ENCODE results near the gene CDH22.

The CDH22 gene

DNA sequence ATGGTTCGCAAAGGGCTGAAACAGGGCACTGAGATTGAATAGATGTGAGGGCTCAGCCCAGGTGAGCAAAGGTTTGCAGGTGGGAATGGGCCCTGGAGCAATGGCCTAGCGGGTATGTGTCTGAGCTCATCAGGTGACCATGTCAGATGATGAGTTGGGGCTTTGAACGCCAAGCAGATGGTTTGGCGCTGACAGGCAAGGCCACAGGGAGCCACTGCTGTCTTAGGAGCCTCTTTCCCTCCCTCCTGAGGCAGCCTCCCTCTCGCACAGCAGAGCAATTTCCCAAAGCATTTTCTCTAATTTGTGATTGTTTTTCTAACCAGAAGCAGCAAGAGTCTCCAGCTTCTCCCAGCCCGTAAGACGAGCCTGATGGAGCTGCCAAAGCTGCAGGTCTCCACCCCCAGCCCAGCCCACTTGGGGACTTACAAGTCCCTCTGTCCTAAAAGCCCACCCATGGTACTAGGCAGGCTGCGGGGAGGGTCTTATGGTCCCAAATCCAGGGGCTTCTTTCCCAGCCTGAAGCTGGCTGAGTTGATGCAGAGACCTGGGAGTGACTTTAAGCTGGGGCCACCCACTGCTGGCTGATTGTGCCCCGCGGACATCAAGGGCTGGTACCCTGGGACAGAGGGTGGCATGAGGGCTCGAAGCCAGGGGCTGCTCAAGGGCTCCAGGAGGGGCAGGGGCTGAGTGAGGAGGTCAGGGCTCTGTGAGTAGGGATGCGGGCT lies 11.6 kb downstream of the CDH22 start:
- DNase-seq: no peak

DNA sequence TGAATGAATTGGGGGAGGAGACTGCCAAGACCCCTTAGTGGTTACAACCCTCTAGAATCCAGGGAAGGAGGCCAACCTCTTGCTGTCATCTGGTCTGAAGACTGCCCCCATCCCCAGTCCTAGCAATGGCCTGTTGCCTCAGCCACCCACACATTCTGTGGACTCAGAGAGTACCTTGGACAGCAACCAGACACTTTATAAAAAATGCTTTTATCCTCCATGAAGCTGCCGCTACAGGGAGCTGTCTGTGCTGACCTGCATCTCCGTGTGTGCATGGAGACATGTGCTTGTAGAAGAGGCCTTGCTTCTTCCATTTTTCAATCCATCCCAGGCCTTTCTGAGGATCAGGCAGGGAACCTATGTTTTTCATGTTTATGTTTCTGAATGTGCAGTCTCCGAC lies 15.2 kb downstream of the CDH22 start:
- DNase-seq: no peak

DNA sequence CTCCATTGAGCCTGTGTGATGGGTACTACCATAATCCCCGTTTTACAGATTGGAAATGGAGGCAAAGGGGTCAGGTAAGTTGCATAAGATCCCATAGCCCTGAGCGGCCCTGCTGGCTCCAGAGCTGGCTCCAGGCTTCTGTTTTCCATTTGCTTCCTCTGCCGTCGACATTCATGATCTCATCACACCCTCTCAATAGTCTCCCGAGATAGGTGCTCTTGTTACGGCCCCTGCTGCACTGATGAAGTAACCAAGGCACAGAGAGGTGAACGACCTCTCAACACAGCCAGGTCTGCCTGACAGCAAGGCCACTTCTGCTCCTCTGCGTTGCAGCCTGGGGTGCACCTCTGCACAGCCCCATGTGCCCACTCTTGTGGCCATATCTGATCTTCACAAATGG lies 16.9 kb downstream of the CDH22 start:
- no peak for DNase-seq

DNA sequence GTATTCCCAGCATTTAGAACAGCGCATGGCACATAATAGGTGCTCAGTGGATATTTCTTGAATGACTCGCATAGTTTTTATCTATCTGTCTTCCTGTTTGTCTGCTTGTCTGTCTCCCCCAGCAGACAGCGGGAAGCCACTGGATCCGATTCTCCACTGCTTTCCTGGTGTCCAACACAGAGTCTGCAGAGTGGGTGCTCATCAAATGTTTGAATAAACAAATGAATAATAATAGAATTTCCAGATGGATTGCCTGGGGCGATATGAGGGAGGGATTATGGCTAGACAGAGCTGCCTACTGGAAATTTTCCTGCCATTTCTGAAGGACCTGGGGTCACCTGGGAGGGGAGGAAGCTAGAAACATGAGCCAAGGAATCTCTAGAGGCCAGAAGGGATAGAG lies 18.9 kb downstream of the CDH22 start:
- no peak for DNase-seq

DNA sequence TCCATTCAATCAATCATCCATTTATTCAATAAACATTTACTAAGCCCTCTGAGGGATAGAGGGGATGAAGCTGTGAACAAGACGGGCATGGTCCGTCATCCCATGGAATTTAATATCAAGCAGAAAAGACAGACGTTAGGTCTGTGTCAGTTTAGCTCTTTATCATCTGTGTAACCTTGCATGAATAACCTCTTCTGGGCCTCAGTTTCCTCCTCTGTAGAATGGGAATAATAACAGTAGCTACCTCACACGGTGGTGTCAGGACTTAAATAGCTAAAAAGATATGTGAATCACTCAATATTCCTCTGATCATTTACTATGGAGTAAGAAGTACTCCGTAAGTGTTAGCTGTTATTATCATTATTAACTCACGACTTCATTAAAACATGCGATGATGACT lies 21.3 kb downstream of the CDH22 start:
- DNase-seq: no peak

DNA sequence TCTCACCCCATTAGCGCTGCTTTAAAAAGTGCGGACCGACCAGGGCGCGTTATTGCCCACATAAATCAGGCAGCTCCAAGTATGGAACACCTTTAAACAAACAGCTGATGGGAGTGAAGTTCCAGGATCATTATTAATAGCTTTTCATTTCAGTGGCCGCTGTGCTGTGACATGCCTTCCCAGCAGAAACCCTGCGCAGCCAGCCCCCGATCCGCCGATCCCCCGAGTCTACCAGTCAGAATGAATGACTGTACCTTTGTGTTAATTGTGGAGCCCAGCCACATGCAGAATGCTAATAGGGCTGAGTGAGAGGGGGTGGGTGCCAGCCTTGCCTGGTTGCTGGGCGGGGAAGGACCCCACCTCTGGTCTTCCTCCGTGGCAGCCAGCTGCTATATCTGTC lies 21.9 kb downstream of the CDH22 start:
- no peak for DNase-seq

DNA sequence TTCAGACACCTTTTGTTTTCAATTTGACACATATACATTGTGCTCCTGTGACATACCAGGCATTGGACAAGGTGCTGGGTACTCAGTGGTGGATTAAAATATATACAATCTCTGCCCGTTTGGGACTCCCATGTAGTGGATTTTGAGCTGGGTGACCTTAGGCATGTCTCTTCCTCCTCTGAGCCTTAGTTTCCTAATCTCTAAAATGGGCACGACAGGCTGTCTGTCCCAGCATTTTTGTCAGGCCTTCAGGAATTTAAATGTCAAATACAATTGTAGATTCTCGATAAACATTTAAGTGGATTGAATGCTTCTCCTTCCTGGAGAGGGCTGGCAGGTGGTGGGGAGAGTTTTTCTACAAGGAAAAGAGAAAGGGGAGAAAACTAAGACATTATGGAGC lies 22.6 kb downstream of the CDH22 start:
- DNase-seq: no peak

DNA sequence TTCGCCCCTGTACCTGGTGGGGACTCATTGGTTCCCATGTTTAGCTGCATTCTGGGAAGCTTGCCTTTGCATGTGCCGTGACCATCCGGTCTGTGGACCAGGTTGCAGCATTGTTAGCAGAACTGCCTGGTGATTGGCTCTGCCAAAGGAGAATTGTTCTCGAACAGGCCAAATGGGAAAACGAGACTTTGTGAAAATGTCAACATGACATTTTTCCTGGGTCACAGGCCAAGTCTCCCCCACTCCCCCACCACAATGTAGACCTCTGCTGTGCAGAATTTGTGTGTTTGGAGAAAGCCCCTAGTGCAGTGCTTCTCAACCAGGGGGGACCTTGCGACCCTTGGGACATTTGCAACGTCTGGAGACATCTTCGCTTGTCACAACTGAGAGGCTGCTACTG lies 23.2 kb downstream of the CDH22 start:
- DNase-seq: no peak

DNA sequence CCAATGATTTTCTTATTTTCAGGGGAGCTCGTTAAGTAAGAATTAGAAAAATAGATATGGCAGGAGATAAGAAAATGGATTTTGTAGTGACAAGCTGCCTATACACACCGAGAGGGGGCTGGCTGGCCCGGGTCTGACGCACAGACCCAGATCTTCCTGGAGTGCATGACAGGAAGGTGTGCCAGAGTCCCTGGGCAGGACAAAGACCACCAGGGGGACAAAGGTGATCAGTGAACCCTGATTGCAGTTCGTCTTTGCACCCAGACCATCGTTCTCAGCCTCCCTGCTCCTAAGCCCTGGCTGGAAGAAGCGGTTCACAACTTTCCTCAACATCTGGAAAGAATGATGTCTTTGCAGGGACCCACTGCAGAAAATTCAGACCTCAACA lies 24.3 kb downstream of the CDH22 start:
- DNase-seq: no peak

DNA sequence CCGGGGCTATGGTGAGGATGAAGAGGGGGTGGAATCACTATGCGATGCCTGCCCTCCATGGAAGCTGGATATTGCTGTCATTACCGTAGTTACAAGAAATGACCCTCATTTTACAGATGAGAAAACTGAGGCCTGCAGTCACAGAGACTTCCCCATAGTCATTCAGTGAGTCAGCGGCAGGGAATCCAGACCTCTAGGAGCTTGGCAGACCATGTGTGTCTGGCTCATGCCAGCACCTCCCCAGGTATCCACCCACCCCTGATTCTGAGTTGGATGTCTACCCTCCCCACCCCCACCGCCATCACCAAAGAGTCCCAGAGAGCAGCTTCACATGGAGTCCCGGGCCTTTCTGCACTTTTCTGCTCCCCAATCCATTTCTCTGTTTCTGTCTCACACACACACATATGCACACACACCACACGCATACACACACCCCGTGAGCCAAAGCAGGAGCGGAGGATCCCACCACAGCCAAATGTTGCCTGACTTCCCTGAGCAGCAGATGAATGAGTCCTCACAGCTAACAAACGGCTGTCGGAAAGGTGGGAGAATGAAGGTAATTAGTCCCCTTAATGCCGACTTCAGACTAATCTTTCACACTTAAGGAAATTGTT lies 24.8 kb downstream of the CDH22 start:
- no peak for DNase-seq

DNA sequence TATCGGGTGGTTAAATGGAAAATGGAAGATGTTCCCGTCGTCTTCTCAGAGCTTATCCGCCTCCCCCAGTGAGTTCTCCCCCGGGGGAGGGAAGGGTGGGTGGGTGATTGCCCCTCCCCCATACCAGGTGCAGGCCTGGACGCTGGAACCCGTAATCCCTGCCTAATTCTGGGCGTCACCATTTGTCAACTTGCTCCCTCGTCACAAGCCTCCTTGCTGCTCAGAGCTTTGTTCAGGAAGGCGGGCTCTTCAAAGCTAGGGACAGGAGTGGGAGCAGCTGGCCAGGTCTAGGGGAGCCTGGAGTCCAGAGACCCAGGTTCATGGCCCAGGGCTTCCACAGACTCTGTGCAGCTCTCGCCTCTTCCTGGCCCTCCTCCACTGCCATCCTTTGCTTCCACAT lies 25.6 kb downstream of the CDH22 start:
- DNase-seq: no peak

DNA sequence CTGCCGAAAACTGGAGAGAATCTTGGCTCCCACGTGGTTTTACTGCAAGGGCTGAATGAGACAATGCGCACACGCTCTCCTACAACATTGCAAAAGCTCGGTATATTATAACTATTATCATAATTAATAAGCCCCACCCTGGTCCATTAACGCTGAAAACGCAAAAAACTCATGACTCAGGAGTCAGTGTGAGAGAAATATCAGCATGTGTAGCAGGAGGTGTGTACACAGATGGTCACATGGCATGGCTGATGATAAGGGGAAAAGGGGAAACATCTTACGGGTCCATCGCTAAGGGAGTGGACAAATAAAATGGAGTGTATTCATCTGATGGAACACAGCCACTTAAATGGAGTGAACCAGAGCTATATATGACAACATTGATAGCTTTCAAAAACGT lies 29.2 kb downstream of the CDH22 start:
- no peak for DNase-seq

DNA sequence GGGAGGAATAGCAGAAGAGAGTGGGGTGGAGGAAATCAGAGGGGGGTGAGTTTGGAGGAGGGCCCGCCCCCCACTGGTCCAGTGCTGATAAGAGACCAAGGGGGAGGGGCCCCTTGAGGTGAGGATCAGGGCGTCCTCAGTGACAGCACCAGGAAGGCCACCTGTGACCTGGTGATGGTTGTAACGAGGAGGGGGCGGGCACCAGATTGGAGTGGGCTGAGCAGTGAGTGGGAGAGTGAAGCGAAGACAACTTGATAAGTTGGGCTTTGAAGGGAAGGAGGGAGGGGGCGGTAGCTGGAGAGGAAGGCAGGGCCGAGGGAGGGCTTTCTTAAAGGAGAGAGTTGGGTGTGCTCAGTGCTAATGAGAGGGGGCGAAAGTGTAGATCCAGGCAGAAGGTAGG lies 30.7 kb downstream of the CDH22 start:
- no peak for DNase-seq

DNA sequence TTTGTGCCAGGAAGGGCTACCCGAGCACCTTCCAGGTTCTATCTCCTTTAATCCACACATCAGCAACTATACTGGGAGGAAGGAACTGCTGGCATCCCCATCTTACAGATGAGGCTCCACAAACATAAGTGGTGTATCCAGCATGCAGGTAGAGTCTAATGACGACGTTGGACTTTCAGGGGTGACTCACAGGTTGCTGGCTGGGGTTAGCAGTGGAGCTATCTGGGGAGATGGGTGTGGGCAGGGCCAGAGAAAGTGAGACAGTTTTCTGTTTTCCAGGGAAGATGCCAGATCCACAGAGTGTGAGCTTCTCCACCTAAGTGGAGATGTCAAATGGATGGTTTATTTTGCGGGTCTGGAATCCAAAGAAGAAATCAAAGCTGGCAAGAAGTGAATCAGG lies 31.8 kb downstream of the CDH22 start:
- DNase-seq: no peak

DNA sequence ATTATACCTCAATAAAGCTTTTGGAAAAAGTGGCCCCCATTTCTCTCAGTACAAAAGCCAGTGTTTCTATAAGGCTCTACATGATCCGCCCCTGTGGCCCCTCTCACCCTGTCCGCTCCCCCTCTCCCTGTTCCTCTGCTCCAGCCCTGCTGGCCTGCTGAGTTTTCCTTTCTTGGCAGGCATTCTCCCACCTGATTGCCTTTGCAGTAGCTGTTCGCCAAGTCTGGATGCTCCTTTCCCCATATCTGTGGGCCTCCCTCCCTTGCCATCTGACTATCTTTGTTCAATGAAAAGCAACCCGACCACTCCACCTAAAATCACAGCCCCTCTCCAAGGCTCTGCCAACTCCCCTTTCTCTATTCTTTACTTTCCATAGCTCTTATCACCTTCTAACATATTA lies 33.2 kb downstream of the CDH22 start:
- no peak for DNase-seq

DNA sequence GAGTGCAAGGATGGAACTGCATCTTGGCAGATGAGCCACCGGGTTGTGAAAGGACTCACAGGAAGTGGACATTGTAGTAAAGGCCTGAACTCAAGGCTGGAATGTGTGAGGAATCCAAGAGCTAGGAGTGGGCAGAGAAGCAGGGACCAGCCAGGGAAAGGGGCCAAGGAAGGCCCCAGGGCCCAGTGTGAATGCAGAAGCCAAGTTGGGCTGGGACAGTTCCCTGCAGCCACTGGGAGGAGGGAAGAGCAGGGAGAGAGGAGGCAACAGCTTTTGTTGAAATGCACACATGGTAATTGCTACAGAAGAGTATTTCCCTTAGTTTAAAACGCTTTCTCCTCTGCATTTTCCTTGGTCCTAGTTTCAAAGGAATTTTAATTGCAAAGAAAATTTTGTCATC lies 34.6 kb downstream of the CDH22 start:
- no peak for DNase-seq

DNA sequence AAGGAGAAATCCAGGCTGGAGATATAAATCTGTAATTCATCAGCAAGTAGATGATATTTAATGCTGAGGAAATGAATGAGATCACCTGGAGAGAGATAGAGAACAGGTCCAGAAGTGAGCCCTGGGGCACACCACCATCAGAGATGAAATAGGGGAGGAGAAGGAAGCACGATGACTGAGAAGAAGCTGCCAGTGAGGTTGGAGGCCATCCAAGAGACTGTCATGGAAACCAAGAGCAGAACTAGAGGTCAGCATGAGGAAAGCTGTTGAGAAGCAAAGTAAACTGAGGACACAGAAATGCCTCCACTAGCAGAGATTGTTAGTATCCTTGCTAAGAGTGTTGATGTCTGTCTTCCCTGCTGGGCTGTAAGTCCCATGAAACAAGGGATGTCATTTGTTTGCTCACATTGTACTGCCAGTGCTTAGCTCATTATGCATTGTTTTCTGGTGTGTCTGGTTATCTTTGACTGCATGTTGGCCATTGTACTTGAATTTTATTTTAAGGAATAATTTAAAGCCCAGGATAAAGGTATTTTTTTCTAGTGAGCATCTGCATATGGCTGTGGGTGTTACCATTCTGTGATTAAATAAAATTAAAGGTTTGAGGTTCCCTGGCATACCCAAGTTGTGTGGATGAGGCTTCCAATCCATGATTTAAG lies 35.8 kb downstream of the CDH22 start:
- DNase-seq: no peak

DNA sequence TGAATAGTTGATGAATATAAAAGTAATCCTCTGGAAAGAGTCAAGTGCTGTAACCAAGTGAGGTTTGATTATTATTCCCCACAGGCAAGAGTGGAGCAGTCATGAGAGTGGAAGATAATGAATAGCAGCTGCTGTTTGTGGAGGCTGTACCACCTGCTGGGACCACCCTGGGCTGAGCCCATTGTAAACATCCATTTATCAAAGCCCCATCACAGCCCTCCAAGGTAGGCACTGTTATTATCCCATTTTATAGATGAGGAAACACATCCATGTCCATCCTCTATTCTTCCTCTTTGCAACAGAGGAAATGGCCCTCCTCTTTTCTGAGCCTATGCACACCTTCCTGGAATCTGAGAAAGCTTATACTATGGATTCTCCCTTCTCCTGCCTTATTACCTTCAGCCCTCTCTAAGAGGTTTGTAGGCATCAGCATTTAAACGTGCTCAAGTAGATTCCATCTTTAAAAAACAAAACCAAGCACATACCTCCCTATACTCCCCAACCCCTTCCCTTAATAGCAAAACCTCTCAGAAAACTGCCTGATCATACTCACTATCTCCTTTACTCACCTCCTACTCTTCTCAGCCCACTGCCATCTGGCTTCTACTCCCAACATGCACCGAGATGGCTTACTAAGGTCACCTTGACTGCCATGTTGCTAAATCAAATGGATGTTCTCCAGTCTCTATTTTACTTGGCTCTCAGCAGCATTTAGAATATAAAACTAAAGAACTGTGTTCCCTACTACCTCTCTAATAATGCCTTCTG lies 37.1 kb downstream of the CDH22 start:
- no peak for DNase-seq

DNA sequence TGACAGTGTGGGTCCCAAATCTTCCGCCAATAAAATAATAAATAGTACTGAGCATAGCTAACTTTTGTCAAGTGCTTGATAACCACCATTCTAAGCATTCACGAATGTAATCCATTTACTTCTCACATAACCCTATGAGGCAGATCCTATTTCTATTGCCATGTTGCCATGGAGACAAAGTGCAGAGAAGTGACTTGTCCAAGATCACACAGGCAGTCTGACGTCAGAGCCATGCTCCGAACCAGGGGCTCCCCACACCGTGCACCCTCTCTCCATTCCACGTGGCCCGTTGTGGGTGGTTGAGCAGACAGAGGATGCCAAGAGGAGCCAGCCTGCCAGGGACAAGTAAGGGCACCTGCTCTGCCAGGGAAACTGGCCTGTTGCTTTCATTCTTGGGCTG lies 38.9 kb downstream of the CDH22 start:
- DNase-seq: no peak

DNA sequence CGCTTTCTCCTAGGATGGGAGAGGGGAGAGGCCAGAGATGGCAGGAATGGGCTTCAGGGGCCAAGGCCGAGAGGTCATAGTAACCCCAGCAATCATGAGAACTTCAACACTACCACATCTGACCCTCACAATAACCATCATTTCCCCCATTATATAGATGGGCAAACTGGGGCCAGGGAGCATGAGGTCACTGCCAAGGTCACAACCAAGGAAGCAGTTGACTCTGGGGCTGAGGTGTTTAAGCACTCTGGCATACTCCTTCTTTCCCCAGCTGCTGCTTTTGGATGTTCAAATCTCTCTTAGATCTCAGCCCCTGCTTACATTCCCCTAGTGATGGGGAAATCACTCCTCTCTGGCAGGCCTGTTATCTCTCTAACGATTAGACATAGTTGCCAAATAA lies 39.6 kb downstream of the CDH22 start:
- no peak for DNase-seq

DNA sequence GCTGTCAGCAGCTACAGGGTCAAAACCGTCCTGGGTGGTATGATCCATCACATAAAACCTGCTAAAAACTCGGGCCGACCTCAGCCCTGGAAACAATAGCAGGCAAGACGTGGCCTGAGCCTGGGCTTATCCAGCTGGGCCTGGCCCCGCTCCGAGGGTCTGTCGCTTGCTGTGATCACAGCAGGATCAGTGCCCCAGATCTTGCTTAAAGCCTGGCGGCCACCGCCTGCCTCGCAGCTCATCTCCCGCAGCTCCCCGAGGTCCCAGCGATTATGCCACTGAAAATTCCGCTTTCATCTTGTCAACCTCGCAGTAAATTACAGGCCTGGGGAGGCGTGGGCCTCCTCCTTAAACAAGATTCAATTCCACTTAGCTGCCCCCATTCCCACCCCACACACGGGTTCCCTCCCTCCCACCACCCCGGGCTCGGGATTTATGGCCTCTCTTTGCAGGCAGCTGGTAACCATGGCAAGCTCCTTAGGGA lies 40.1 kb downstream of the CDH22 start:
- no peak for DNase-seq

DNA sequence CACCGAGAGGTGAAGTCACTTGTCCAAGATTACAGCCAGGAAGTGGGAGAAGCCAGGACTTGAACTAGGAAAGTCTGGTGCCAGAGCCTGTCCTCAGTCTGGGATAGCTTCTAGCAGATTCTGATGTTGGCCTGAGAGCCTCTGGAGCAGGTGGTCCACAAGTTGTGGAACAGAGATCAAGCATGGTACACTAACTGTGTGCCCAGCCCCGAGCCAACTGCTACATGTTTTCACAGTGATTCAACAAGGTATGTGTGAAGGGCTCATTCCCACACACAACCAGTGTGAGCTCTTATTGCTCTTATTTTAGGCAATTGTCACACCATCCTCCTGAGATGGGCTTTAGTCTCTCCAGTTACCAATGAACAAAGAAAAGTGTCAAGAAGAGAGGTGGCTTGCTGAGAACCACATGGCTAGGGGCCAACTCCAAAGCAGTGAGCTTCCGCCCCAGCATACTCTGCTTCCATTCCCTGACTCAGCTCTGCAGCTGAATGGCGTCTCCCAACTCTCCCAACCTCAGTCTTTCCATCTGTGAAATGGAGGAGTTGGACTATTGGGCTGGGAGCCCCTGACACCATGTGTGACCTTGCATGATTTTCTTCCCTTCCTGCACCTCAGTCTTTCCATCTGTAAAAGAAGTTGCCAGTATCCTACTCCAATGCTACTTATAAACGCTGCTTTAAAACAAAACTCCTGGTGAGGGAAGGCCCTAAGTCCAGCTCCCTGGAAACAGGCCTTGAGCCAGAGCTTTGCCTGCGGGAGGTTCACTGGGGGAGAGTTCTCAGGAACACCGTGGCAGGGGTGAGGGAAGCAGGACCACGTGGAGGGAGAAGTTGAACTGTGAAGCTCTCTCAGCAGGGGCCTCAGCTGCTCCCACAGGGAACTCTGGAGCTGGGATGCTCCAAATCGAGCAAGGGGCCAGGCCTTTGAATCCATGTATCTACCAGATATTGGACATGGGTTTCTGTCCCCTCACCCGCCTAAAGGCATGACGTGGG lies 40.9 kb downstream of the CDH22 start:
- no peak for DNase-seq

Data from NCI-H2081 treated with DMSO at 0.1 percent for 48 hours (cell line).